Right lobe of liver (tissue), 6 donors: ENCODE results near the gene ATP2B1. TPM values are rescaled to one million over a fixed set of nuclear protein-coding genes. Genes with fewer than 3 reads are reported as not detected.

Experiments used
- ATAC-seq, 4 donors: fragments of 200-7000 bp; cut with Tn5 transposase; one replicate each; pipeline ENCODE4 v1.9.1; 2020; ENCODE audit warnings: mild to moderate bottlenecking in 4 of 4, moderate library complexity in 4 of 4
- DNase-seq, 3 donors: peaks; one replicate each; pipeline ENCODE4 v3.0.0-alpha.2; 2020
- H3K27ac ChIP-seq, 3 donors: fragments of 200-600 bp; one replicate each; pipeline ENCODE4 v1.8.0; 2022
- H3K27me3 ChIP-seq, 2 donors: fragments of 200-600 bp; one replicate each; pipeline ENCODE4 v1.8.0; 2022
- H3K36me3 ChIP-seq, 4 donors: fragments of 200-600 bp; sonication (generic) in 1 of 4; one replicate each; pipeline versions ENCODE4 v1.5.1 to v1.8.0; 2017 to 2022; ENCODE audit warnings: control low read depth in 1 of 4
- H3K4me1 ChIP-seq, 4 donors: fragments of 200-600 bp; sonication (generic) in 1 of 4; one replicate each; pipeline versions ENCODE4 v1.5.1 to v1.8.0; 2017 to 2022; ENCODE audit warnings: control low read depth in 1 of 4
- H3K4me3 ChIP-seq, 3 donors: fragments of 200-600 bp; one replicate each; pipeline ENCODE4 v1.8.0; 2022
- H3K9me3 ChIP-seq, 4 donors: fragments of 200-600 bp; sonication (generic) in 1 of 4; one replicate each; pipeline versions ENCODE4 v1.5.1 to v1.8.0; 2017 to 2022; ENCODE audit warnings: control low read depth in 1 of 4
- POLR2A ChIP-seq: fragments of 450-650 bp; IDR thresholded peaks from one replicate; pipeline ENCODE4 v1.6.1; 2017; ENCODE audit warnings: antibody characterized with exemption, mild to moderate bottlenecking
- WGBS: methylation state at CpG from one replicate; pipeline ENCODE4 v1.1.6; 2018; ENCODE audit warnings: low coverage, low lambda C conversion rate; ENCODE audit not compliant: insufficient coverage; ENCODE audit errors: missing lambda C conversion rate; 5-methylcytosine and 5-hydroxymethylcytosine counted together
- intact Hi-C, 2 donors: fragments of 100-400 bp; cut with DNase I; formaldehyde crosslinking; loops; one replicate each; pipeline versions ENCODE4 v1.11.2 to v1.14.1; 2022
- total RNA-seq, 6 experiments: library from RNA; depleted of rRNA in 2 of 6; stranded (reverse); fragments of >200 nt in 2 of 6; fragmentation: NEBNext Ultra II Directional in 3 of 6; extraction: Animal tissue kit (Norgen Biotek cat#: 25700) in 3 of 6; gene quantifications; one replicate each; pipeline versions ENCODE4 v1.1.0 to v1.2.4, GENCODE V29; 2016 to 2023
- TF ChIP-seq, protein P1 (sequence below), 4 donors: fragments of 200-600 bp in 3 of 4; fragments of 450-650 bp in 1 of 4; IDR thresholded peaks; one replicate each; pipeline versions ENCODE4 v1.5.1 to v1.8.0; 2016 to 2022; ENCODE audit warnings: antibody characterized with exemption in 4 of 4, mild to moderate bottlenecking in 2 of 4
- donor health status: DM: no; HTN: yes; CAD: no.
- donor health status: DM: no; HTN: no; CAD: no.
- donor health status: DM: no; HTN: no; CAD: no.
- donor health status: DM: no; HTN: yes; CAD: no.
- donor health status: DM: no; HTN: yes; CAD: no.

ATP2B1 gene
- total RNA-seq, 6 experiments from 2014 or later = 10.4 to 23.9 (median 17.6) TPM

GRCh38 chr12:89685363-89685972, 23.2 kb downstream of the ATP2B1 start:
- Histone ChIP-seq H3K4me3 (no peak overlapping the region), H3K36me3 (no peaks in the 10 kb centered on the region), H3K27me3 (no peaks in the 10 kb centered on the region), H3K27ac (no peak overlapping the region), H3K9me3 (no peaks in the 10 kb centered on the region), H3K4me1 (no peaks in the 10 kb centered on the region)
- no peak for DNase-seq
- TF ChIP-seq, protein P1, sequence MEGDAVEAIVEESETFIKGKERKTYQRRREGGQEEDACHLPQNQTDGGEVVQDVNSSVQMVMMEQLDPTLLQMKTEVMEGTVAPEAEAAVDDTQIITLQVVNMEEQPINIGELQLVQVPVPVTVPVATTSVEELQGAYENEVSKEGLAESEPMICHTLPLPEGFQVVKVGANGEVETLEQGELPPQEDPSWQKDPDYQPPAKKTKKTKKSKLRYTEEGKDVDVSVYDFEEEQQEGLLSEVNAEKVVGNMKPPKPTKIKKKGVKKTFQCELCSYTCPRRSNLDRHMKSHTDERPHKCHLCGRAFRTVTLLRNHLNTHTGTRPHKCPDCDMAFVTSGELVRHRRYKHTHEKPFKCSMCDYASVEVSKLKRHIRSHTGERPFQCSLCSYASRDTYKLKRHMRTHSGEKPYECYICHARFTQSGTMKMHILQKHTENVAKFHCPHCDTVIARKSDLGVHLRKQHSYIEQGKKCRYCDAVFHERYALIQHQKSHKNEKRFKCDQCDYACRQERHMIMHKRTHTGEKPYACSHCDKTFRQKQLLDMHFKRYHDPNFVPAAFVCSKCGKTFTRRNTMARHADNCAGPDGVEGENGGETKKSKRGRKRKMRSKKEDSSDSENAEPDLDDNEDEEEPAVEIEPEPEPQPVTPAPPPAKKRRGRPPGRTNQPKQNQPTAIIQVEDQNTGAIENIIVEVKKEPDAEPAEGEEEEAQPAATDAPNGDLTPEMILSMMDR (IDR thresholded peaks at IDR 0.05) = no peak
- no peak for TF ChIP-seq POLR2A
- intact Hi-C loops = no loop called here
- no peak for ATAC-seq

GRCh38 chr12:89684136-89684535, 24.5 kb downstream of the ATP2B1 start:
- intact Hi-C loops = no loop called here
- WGBS = 80% methylated on average over 3 of the region's 3 CpGs
- H3K27ac ChIP-seq = no peak overlapping the region
- H3K4me1 ChIP-seq = no peaks in the 10 kb centered on the region
- TF ChIP-seq POLR2A = no peak
- TF ChIP-seq, protein P1 (IDR thresholded peaks at IDR 0.05) = no peak
- H3K36me3 ChIP-seq = no peaks in the 10 kb centered on the region
- H3K9me3 ChIP-seq = no peaks in the 10 kb centered on the region
- DNase-seq = no peak
- no peak overlapping the region for H3K4me3 ChIP-seq
- no peak for ATAC-seq
- no peaks in the 10 kb centered on the region for H3K27me3 ChIP-seq

GRCh38 chr12:89682284-89682683, 26.4 kb downstream of the ATP2B1 start:
- TF ChIP-seq, protein P1 (IDR thresholded peaks at IDR 0.05) = no peak
- TF ChIP-seq POLR2A = no peak
- H3K4me1 ChIP-seq = no peaks in the 10 kb centered on the region
- no peak for DNase-seq
- no peaks in the 10 kb centered on the region for H3K27me3 ChIP-seq
- no peak overlapping the region for H3K4me3 ChIP-seq
- no peak overlapping the region for H3K27ac ChIP-seq
- intact Hi-C loops = no loop called here
- no peaks in the 10 kb centered on the region for H3K9me3 ChIP-seq
- WGBS = 83% methylated on average over 3 of the region's 3 CpGs
- H3K36me3 ChIP-seq = no peaks in the 10 kb centered on the region
- no peak for ATAC-seq

DNA sequence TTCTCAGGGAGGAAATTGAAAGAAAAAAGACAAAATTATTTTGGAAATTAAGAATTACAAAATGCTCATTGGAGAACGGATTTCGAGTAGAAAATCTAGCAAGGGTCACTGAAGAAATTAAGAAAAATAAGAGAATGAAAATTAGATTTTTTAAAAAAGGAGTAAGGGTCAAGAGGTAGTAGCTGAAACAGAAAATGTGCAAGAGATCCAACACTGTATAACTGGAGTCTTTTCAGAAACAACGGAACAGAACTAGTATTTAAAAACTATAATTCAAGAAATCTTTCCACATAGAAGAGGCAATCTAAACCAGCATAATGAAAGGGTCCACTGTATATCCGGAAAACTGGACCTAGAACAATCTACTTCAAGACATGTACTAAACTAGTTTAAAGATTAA, 28.2 kb downstream of the ATP2B1 start:
- DNase-seq = no peak
- no peaks in the 10 kb centered on the region for H3K9me3 ChIP-seq
- WGBS = 95% methylated on average over 4 of the region's 4 CpGs
- intact Hi-C loops = no loop called here
- no peak overlapping the region for H3K27ac ChIP-seq
- no peak for ATAC-seq
- H3K4me3 ChIP-seq = no peak overlapping the region
- H3K36me3 ChIP-seq = no peaks in the 10 kb centered on the region
- no peaks in the 10 kb centered on the region for H3K4me1 ChIP-seq
- no peaks in the 10 kb centered on the region for H3K27me3 ChIP-seq
- TF ChIP-seq, protein P1 (IDR thresholded peaks at IDR 0.05) = no peak
- no peak for TF ChIP-seq POLR2A

DNA sequence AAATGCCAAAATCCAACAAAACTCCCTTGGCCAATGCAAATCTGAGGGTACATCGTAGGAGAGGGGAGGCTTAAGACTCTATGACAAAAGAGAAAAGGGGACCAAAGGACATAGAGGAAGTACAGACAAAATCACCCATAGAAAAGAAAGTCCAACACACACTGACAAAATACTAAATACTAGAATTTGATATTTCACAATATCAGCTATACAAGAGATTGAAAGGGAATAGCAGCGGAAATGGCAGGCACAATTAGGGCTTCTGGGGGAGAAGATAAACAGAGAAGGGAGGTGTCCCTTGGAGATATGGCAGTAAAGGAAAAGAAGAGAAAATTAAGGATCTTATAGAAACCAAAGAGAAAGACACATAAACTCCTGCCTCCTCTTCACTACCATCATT, 29.0 kb downstream of the ATP2B1 start:
- H3K27ac ChIP-seq = no peak overlapping the region
- H3K9me3 ChIP-seq = no peaks in the 10 kb centered on the region
- TF ChIP-seq, protein P1 (IDR thresholded peaks at IDR 0.05) = no peak
- no peak for TF ChIP-seq POLR2A
- no peak for DNase-seq
- H3K36me3 ChIP-seq = no peaks in the 10 kb centered on the region
- ATAC-seq = no peak
- H3K4me3 ChIP-seq = no peak overlapping the region
- intact Hi-C loops = no loop called here
- H3K27me3 ChIP-seq = no peaks in the 10 kb centered on the region
- no peaks in the 10 kb centered on the region for H3K4me1 ChIP-seq
- 90% methylated on average over 2 of the region's 2 CpGs for WGBS
